ENCODE results near the gene PARD3B.

Gene PARD3B

GRCh38 chr2:204840504-204840903 lies 295.2 kb downstream of the PARD3B start:
- no peak for DNase-seq (ENCODE audit: low read depth in 2 of 2)

DNA sequence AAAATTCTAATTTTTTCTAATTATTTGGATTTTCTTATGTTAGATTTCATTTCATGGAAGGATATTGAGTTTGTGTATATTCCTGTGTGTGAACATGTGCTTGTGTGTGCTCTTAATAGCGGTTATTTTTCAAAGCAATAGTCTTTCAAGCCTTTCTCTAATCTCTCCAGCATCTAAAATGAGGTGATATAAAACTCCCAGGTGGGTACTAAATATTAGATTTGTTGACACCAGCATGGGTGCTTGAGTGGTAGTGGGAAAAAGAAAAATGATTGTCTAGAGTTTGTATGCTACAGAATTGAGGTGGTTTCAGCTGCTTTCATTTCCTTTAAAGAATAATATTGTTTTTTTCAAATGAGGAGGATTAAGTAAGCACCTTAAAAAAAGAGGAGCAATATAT lies 296.8 kb downstream of the PARD3B start:
- DNase-seq (ENCODE audit: low read depth in 2 of 2), result no peak

- no peak for DNase-seq (ENCODE audit: low read depth in 2 of 2)
These were observed 297.6 kb downstream of the PARD3B start for GRCh38 chr2:204842661-204843485.

GRCh38 chr2:204846471-204846870 lies 301.2 kb downstream of the PARD3B start:
- DNase-seq (ENCODE audit: low read depth in 2 of 2), result no peak

DNA sequence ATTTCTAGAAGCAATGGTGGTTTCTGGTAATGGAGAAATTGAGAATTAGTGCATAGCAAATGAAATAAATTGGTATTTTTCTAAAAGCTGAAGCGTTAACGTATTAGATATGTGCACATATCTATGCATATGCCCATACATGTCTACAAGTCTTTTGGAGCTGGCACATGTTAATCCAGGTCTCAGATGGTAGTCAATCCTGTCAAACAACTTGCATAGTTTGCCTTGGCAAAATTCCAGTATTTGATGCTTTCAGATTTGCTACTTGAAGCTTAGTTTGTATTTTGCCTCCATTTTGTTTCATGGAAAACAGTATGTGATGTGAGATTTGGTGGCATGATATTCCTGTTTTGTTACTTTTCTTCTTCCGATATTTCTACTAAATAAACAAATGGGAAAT lies 304.6 kb downstream of the PARD3B start:
- no peak for DNase-seq (ENCODE audit: low read depth in 2 of 2)

- no peak for DNase-seq (ENCODE audit: low read depth in 2 of 2)
These were observed 305.3 kb downstream of the PARD3B start for GRCh38 chr2:204850581-204850980.

DNA sequence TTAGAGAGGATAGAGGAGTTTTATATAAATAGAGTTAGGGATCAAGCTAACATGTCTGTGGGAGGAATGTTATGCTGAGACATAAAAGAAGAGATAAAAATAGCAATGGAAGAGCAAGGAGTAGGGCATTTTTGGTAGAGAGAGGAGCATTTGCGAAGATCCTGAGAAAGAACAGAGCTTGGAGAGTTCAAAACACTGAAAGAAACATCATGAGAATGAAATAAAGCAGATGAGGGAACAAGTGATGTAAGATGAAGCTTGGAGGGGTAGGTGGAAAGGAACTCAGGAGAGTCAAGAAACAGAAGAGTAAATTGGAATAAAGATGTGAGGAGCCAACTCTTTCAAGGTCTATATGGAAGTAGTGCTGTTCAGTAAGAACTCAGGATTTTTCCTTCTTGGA lies 308.6 kb downstream of the PARD3B start:
- DNase-seq (ENCODE audit: low read depth in 2 of 2), result no peak

GRCh38 chr2:204860274-204860673 lies 315.0 kb downstream of the PARD3B start:
- DNase-seq (ENCODE audit: low read depth in 2 of 2), result no peak

DNA sequence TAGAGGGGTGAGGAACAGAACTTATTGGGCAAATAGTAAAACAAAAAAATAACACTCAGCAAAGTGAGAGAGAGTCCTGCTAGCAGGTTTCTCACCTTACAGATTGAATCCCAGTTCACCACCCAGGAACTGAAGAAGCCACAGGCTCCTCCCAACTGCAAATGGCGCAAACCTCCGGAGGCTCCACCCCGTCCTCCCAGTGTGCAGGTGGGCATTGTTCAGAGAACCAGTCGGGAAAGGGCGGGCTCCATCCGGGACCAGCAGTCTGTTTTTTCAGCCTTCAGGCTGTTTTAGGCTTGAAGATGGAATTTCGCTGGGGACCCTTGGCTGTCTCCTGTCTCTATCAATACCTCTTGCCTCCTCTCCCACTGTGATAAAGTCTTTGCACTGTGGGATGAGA lies 317.5 kb downstream of the PARD3B start:
- DNase-seq (ENCODE audit: low read depth in 2 of 2), result no peak

- DNase-seq (ENCODE audit: low read depth in 2 of 2), result no peak
These were observed 318.1 kb downstream of the PARD3B start for GRCh38 chr2:204863336-204863735.

DNA sequence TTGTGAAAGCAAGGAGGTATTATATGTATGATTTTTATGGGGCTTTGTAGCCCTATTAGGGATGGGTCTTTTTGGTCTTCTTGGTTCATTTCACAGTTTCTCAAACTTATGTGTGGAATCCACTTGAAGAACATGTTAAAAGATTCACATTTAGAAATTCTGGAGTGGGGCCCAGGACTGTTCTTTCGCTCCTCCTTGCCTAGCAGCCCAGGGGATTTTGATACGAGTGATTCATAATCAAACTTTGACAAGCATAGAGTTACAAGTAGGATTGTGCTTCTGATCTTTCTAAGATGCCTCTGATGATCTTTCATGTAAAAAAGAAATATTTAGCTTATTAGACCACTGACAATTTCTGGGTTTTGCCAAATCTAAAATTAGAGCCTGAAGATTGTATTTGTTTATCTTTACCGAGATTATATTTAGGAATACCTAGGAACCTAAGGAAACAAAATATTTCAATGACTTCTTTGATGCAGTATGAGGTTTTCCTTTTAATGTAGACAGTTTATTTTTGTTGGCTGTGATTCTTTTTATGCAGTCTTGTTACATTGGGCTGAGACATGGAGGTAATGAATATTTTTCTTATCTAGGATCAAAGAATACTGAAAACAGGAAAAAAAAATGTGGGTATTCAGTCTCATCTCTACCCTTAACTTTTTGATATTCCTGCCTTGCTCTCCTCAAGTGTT lies 324.0 kb downstream of the PARD3B start:
- DNase-seq (ENCODE audit: low read depth in 2 of 2), result no peak

GRCh38 chr2:204870053-204870452 lies 324.8 kb downstream of the PARD3B start:
- DNase-seq (ENCODE audit: low read depth in 2 of 2), result no peak

DNA sequence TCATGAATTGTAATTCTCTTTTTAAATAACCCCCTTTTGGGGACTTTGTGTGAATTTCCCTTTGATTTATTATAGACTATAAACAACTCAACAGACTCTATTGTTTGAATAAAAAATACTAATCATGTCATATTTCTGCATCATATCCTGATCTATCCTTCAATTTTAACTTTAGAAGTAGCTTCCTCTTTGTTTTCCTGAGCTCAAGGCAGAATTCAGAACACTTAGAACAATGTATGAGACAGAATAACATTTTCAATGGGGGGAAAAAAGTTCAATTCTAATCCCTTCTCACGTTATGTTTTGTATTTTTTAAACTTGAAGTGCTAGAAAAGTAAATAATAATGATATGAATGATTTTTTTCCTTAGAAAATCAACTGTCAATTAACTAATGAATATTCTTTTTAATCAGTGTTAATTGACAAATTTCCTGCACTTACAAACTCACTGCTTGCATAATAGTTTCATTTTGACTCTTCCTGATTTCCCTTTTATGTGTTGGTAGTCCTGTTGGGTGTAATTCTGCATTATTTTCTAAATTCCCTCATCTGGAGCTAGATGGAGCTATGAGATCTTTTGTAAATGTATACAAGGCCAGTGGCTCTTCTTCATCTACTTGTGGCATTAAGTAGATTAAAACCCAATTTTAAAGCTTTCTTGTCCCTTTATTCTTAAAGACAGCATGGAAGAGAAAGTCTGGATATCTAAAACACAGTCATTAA lies 326.1 kb downstream of the PARD3B start:
- no peak for DNase-seq (ENCODE audit: low read depth in 2 of 2)

DNA sequence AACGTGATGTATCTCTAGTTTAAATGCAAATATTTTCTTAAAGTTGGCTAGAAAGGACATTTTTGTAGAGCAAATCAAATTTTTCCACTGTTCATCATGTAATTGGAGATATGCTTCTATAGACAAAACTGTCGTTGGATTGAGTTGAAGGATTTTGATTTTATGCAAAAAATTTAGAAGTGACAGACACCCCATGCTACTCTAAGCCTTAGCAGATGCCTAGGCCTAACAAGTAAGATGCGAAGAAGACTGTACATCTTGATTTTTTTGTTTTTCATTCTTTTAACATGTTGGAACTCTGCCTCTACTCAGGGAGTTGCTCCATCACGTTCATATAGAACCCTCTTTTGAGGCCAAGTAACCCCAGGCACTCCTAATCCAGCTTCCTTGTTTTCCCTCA lies 331.0 kb downstream of the PARD3B start:
- DNase-seq (ENCODE audit: low read depth in 2 of 2), result no peak

DNA sequence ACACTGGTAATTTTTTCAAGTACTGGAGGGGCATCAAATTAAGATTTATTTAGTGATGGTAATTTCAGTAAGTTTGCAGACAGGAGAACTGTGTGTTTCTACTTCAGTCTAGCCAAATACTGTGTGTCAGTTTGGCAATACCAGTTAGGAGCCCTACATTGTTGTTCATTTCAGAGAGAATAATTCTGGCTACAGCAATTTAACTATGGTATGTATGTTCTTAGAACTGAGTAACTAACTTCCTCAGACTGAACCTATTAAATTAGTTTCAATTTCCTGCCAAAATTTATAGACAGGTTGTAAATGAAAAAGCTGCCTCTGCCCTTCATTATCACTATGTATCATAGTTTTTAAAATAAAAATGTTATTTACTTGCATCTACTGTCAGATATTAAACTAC lies 332.4 kb downstream of the PARD3B start:
- DNase-seq (ENCODE audit: low read depth in 2 of 2), result no peak

DNA sequence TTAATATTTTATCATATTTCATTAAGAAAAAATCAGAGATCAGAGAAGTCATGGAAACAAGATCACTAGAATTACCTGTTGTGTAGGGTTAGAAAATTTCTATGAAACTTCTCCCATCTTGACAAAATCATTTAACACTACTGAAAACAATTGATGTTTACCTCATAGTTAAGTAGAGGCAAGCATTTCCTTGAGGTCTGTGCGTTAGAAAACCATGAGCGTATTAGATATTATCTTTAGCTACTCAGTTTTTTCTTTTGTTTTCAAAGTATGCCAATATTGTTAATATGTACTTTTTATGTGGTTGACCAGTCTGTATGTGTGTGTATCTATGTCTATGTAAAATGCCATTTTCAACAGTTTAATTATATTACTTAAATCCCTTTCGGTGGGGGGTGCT lies 335.7 kb downstream of the PARD3B start:
- DNase-seq (ENCODE audit: low read depth in 2 of 2), result no peak

- DNase-seq (ENCODE audit: low read depth in 2 of 2), result no peak
These were observed 336.4 kb downstream of the PARD3B start for GRCh38 chr2:204881655-204882054.

DNA sequence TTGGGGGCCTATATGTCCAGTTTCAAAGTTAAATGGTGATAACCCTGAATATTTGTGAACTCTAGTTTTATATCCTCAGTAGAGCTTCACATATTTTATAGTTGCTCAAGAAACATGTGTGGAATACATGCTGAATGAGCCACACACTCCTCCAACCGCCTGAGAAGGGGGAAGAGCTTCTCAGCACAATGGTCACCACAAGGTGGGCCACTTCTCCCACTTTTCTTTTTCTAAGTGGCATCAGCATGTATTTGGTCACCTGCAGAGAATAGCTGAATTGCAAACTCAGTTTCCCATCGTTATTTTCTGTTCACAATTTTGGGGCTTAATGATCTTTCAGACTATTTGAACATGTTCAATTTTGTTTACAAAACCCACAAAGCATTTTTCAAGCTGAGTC lies 340.5 kb downstream of the PARD3B start:
- no peak for DNase-seq (ENCODE audit: low read depth in 2 of 2)

- DNase-seq (ENCODE audit: low read depth in 2 of 2), result no peak
These were observed 341.4 kb downstream of the PARD3B start for GRCh38 chr2:204886713-204887112.

DNA sequence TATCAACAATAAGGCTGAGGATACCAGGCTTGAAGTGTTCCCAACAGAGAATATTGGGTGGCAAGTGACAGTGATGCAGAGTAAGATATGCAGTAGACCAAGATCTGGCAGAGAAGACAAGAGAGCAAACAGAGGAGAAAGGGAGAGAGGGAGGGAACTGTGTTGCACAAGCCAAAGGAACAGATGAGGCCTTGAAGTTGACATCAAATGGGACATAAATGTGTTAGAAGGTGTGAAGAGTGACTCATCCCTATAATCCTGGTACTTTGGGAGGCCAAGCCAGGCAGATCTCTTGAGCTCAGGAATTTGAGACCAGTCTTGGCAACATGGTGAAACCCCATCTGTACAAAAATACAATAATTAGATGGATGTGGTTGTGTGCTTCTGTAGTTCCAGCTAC lies 342.9 kb downstream of the PARD3B start:
- DNase-seq (ENCODE audit: low read depth in 2 of 2), result no peak

GRCh38 chr2:204890680-204891079 lies 345.4 kb downstream of the PARD3B start:
- DNase-seq (ENCODE audit: low read depth in 2 of 2), result no peak

DNA sequence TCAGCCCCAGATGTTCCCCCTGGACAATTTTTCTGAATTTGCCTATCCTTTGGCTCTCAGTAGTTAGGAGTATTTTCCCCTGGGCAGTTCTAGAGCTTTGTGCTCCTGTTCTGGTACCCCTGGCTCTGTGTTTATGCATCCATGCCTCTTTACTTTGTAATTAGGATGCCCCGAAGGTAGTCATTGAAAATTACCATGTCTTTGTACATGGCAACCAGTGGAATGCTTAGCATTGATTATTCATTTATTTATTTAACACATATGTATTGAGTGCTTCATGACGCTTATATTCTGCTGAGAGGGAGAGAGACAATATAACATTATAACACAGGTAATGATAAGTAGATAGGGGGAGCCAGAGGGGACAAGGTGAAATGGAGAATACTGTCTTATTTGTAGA lies 346.5 kb downstream of the PARD3B start:
- DNase-seq (ENCODE audit: low read depth in 2 of 2), result no peak
